Sigmoid colon (tissue), 4 donors: ENCODE data around the gene LRP10.

Source experiments
- POLR2A ChIP-seq, 2 donors: fragments of 450-650 bp; IDR thresholded peaks; one replicate each; pipeline ENCODE4 v1.6.1; 2016; ENCODE audit warnings: antibody characterized with exemption in 2 of 2, mild to moderate bottlenecking in 2 of 2, moderate library complexity in 2 of 2
- POLR2AphosphoS5 ChIP-seq, 4 donors: sonication (generic); formaldehyde crosslinking; IDR thresholded peaks; one replicate each; pipeline ENCODE4 v1.6.1; 2017; ENCODE audit warnings: antibody characterized with exemption in 4 of 4
- TF ChIP-seq, protein P1 (sequence below), 4 experiments: fragments of 450-650 bp in 3 of 4; fragments of 200-600 bp in 1 of 4; IDR thresholded peaks; one replicate each; pipeline ENCODE4 v1.5.1; 2016 to 2019; ENCODE audit warnings: antibody characterized with exemption in 4 of 4, mild to moderate bottlenecking in 3 of 4, moderate library complexity in 2 of 4

- TF ChIP-seq POLR2A (IDR thresholded peaks at IDR 0.05) (no peak), POLR2AphosphoS5 (IDR thresholded peaks at IDR 0.05) (no peak)
- TF ChIP-seq, protein P1, sequence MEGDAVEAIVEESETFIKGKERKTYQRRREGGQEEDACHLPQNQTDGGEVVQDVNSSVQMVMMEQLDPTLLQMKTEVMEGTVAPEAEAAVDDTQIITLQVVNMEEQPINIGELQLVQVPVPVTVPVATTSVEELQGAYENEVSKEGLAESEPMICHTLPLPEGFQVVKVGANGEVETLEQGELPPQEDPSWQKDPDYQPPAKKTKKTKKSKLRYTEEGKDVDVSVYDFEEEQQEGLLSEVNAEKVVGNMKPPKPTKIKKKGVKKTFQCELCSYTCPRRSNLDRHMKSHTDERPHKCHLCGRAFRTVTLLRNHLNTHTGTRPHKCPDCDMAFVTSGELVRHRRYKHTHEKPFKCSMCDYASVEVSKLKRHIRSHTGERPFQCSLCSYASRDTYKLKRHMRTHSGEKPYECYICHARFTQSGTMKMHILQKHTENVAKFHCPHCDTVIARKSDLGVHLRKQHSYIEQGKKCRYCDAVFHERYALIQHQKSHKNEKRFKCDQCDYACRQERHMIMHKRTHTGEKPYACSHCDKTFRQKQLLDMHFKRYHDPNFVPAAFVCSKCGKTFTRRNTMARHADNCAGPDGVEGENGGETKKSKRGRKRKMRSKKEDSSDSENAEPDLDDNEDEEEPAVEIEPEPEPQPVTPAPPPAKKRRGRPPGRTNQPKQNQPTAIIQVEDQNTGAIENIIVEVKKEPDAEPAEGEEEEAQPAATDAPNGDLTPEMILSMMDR (IDR thresholded peaks at IDR 0.05) = no peak
Measured at GRCh38 chr14:22922294-22922693, 50.8 kb downstream of the LRP10 start.
